Upper lobe of right lung (tissue), 1 donor: ENCODE data around the gene IDH3G. TPM values are rescaled to one million over a fixed set of nuclear protein-coding genes. Genes with fewer than 3 reads are reported as not detected.

Experiments used
- ATAC-seq: fragments of 200-7000 bp; cut with Tn5 transposase; one replicate; pipeline ENCODE4 v1.9.1; 2020; ENCODE audit warnings: mild to moderate bottlenecking, moderate library complexity
- DNase-seq: peaks from one replicate; pipeline ENCODE4 v3.0.0-alpha.2; 2020
- H3K27ac ChIP-seq: fragments of 200-600 bp; one replicate; pipeline ENCODE4 v1.8.0; 2022
- H3K27me3 ChIP-seq: fragments of 200-600 bp; one replicate; pipeline ENCODE4 v1.8.0; 2022; ENCODE audit warnings: mild to moderate bottlenecking
- H3K36me3 ChIP-seq: fragments of 200-600 bp; one replicate; pipeline ENCODE4 v1.8.0; 2022
- H3K4me1 ChIP-seq: fragments of 200-600 bp; one replicate; pipeline ENCODE4 v1.8.0; 2022
- H3K4me3 ChIP-seq: fragments of 200-600 bp; one replicate; pipeline ENCODE4 v1.8.0; 2022; ENCODE audit warnings: mild to moderate bottlenecking
- H3K9me3 ChIP-seq: fragments of 200-600 bp; one replicate; pipeline ENCODE4 v1.8.0; 2022
- CTCF ChIP-seq: fragments of 200-600 bp; IDR thresholded peaks from one replicate; pipeline ENCODE4 v1.8.0; 2022; ENCODE audit warnings: antibody characterized with exemption
- intact Hi-C: fragments of 100-400 bp; cut with DNase I; formaldehyde crosslinking; loops from one replicate; pipeline ENCODE4 v1.11.0; 2022
- total RNA-seq: library from RNA; stranded (reverse); fragmentation: NEBNext Ultra II Directional; extraction: Animal tissue kit (Norgen Biotek cat#: 25700); gene quantifications from one replicate; pipeline ENCODE4 v1.2.1, GENCODE V29; 2021
- donor health status: DM: no; HTN: yes; CAD: no; lungs with severe emphysema.

The IDH3G gene
- total RNA-seq, 1 donor from 2014 or later: 42.7 TPM

- intact Hi-C loops: no loop called here
- H3K4me3 ChIP-seq: no peak overlapping the region
These were observed 22.5 kb downstream of the IDH3G start for GRCh38 chrX:153771415-153772315.

GRCh38 chrX:153770601-153771414, 23.4 kb downstream of the IDH3G start:
- DNase-seq: no peak
- no peak for TF ChIP-seq CTCF
- H3K27ac ChIP-seq: no peak overlapping the region
- no peak for ATAC-seq
- no peaks in the 10 kb centered on the region for H3K4me1 ChIP-seq
- no peaks in the 10 kb centered on the region for H3K27me3 ChIP-seq
- no peaks in the 10 kb centered on the region for H3K9me3 ChIP-seq
- H3K4me3 ChIP-seq: no peak overlapping the region
- H3K36me3 ChIP-seq: no peaks in the 10 kb centered on the region
- intact Hi-C loops: no loop called here

More at GRCh38 chrX:153771415-153772315, 22.5 kb downstream of the IDH3G start:
- H3K36me3 ChIP-seq: no peaks in the 10 kb centered on the region
- no peaks in the 10 kb centered on the region for H3K9me3 ChIP-seq
- no peak overlapping the region for H3K27ac ChIP-seq
- no peaks in the 10 kb centered on the region for H3K27me3 ChIP-seq
- TF ChIP-seq CTCF: no peak
- ATAC-seq: no peak
- peak; percentile 49 for DNase-seq
- H3K4me1 ChIP-seq: no peaks in the 10 kb centered on the region

DNA sequence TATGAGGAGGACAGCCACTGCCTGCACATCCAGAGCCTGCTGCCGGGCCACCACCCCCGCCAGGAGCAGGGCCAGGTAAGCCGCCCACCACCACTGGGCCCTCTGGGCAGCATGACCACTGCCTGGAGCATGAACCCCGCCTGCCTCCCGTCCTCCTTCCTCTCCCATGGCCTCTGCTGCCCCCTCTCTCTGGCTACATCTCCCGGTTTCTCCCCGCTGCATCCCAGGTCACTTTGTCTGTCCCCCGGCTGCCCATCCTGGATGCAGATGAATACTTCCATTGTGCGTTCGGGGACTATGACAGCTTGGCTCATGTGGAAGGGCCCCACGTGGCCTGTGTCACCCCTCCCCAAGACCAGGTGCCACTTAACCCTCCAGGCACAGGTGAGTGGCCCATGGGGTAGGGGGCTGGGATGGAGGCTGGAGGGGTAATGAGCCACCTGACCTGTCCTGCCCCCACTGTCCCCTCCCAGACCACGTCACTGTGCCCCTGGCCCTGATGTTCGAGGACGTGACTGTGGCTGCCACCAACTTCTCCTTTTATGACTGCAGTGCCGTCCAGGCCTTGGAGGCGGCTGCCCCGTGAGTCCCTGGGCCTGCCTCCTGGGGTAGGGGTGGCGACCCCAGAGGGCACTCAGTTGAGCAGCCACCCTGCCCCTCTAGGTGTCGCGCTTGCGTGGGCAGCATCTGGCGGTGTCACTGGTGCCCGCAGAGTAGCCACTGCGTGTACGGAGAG, 24.1 kb downstream of the IDH3G start:
- no peak for TF ChIP-seq CTCF
- Histone ChIP-seq H3K27ac (no peak overlapping the region), H3K27me3 (no peaks in the 10 kb centered on the region), H3K4me1 (no peaks in the 10 kb centered on the region), H3K9me3 (no peaks in the 10 kb centered on the region), H3K36me3 (no peaks in the 10 kb centered on the region), H3K4me3 (no peak overlapping the region)
- peak; percentile 37 for DNase-seq
- intact Hi-C loops: loop anchor here (10.0 kb wide), 1 partner anchor 185 kb away; no protein-coding TSS in a partner anchor
- no peak for ATAC-seq

DNA sequence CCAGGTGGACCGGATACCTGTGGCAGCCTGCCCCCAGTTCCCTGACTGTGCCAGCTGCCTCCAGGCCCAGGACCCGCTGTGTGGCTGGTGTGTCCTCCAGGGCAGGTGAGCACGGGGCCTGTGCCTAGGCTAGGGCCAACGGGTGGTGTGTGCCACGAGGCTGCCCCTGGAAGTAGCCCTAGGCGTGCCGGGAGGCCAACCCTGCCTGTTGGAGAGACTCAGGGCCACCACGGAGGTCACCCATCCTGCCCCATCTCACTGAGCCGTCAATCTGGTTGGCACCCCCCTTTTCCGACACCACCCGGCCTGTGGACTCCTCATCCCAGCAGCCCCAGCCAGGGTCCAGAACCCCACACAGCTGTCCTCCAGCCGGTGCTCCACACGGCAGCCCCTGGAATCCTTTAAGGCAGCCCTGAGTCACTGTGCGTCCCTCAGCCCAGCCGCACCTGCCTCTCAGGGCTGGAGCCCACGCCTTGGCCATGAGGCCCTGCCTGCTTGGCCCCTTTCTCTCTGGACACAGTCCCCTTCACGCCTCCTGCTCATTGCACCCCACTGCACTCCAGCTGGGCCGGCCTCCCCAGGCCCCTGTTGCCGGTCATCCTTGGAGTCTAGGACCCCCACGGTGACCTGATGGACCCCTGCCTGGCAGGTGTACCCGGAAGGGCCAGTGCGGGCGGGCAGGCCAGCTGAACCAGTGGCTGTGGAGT, 24.9 kb downstream of the IDH3G start:
- H3K4me3 ChIP-seq: no peak overlapping the region
- H3K36me3 ChIP-seq: no peaks in the 10 kb centered on the region
- intact Hi-C loops: loop anchor here (10.0 kb wide), 1 partner anchor 185 kb away; no protein-coding TSS in a partner anchor
- no peak for TF ChIP-seq CTCF
- H3K9me3 ChIP-seq: no peaks in the 10 kb centered on the region
- ATAC-seq (no peak), DNase-seq (no peak)
- no peak overlapping the region for H3K27ac ChIP-seq
- H3K4me1 ChIP-seq: no peaks in the 10 kb centered on the region
- no peaks in the 10 kb centered on the region for H3K27me3 ChIP-seq
